Ectodermal cell (in vitro differentiated cells): ENCODE results near the gene FUT2.

Experiments used
- H3K27ac ChIP-seq: 2 replicates; pipeline ENCODE4 v1.7.0; 2013; ENCODE audit warnings: mild to moderate bottlenecking, low read depth, low read length; ENCODE audit not compliant: insufficient read depth, poor library complexity, severe bottlenecking
- H3K27me3 ChIP-seq: 2 replicates; pipeline ENCODE4 v1.7.0; 2013; ENCODE audit warnings: mild to moderate bottlenecking, low read length; ENCODE audit not compliant: insufficient read depth, control insufficient read depth, poor library complexity, severe bottlenecking
- H3K36me3 ChIP-seq: one replicate; pipeline ENCODE4 v1.7.0; 2013; ENCODE audit warnings: low read length; ENCODE audit not compliant: control insufficient read depth, insufficient read depth
- H3K4me1 ChIP-seq: one replicate; pipeline ENCODE4 v1.7.0; 2013; ENCODE audit warnings: low read length; ENCODE audit not compliant: control insufficient read depth, insufficient read depth
- H3K4me3 ChIP-seq: 2 replicates; pipeline ENCODE4 v1.7.0; 2013; ENCODE audit warnings: low read depth, low read length, control low read depth; ENCODE audit not compliant: insufficient read depth
- H3K9me3 ChIP-seq: 2 replicates; pipeline ENCODE4 v1.7.0; 2013; ENCODE audit warnings: mild to moderate bottlenecking, low read length, moderate library complexity; ENCODE audit not compliant: control insufficient read depth
- WGBS, 2 experiments: methylation state at CpG; one replicate each; pipeline ENCODE4 v1.1.7; 2013; ENCODE audit warnings: missing lambda C conversion rate in 2 of 2; 5-methylcytosine and 5-hydroxymethylcytosine counted together

Gene FUT2

DNA sequence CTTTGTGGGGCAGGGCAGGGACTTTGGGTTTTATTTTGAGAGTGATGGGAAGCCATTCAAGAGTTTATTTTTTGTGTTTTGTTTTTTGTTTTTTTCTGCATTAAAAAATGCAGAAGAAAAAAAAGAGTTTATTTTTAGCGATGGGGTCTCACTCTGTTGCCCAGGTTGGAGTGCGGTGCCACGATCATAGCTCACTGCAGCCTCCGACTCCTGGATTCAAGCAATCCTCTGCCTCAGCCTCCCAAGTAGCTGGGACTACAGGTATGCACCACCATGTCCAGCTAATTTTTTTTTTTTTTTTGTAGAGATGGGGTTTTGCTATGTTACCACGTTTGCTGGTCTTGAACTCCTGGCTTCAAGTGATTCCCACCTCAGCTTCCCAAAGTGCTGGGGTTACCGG lies 37.3 kb upstream of the FUT2 start:
- H3K27me3 ChIP-seq: no peaks in the 10 kb centered on the region
- no peak overlapping the region for H3K27ac ChIP-seq
- H3K4me3 ChIP-seq: no peak overlapping the region
- 94 to 96% methylated on average over 6 of the region's 6 CpGs for WGBS, 2 experiments
- H3K4me1 ChIP-seq: no peaks in the 10 kb centered on the region
- H3K36me3 ChIP-seq: no peaks in the 10 kb centered on the region
- H3K9me3 ChIP-seq: no peaks in the 10 kb centered on the region

DNA sequence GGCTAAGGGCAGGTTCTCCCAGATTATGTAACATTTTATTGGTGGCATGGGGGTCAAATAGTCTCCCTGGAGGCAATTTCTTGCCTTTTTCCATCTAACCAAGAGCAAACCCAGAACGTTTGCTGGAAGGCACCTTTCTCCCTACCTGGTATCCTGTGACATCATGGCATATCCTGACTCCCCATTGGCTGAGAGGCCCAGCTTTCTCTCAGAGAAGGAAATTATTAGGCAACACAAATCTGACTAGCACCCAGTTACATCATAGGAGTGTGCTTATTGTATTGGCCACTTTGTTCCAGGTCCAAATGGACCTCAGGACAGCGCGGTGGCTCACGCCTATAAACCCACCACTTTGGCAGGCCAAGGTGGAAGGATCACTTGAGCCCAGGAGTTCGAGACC lies 36.0 kb upstream of the FUT2 start:
- H3K4me1 ChIP-seq: no peaks in the 10 kb centered on the region
- H3K36me3 ChIP-seq: no peaks in the 10 kb centered on the region
- WGBS, 2 experiments: 85 to 87% methylated on average over 5 of the region's 5 CpGs
- H3K27me3 ChIP-seq: no peaks in the 10 kb centered on the region
- no peak overlapping the region for H3K27ac ChIP-seq
- no peak overlapping the region for H3K4me3 ChIP-seq
- no peaks in the 10 kb centered on the region for H3K9me3 ChIP-seq

- no peaks in the 10 kb centered on the region for H3K4me1 ChIP-seq
- no peak overlapping the region for H3K4me3 ChIP-seq
- H3K27me3 ChIP-seq: no peaks in the 10 kb centered on the region
- 92% methylated on average over 35 of the region's 35 CpGs for WGBS, 2 experiments
- no peak overlapping the region for H3K27ac ChIP-seq
- no peaks in the 10 kb centered on the region for H3K36me3 ChIP-seq
- H3K9me3 ChIP-seq: no peaks in the 10 kb centered on the region
These were observed 34.7 kb upstream of the FUT2 start for GRCh38 chr19:48660852-48661710.

DNA sequence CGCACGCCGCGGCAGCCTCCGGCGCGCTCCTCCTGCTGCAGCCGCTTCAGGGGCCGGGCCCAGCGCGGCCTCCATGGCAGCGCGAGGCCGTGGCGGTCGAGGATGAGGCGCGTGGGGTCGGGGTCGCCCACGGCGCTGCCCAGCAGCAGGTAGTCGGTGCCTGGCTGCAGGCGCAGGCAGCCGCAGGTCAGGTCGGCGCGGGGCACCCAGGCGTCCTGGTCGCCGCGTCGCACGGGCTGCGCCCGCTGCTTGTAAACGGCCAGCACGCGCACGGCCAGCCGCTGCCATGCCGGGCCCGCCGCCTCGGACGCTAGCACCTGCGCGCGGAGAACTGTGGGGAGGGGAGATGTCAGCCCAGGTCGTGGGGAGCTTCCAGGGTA lies 34.1 kb upstream of the FUT2 start:
- WGBS, 2 experiments: 96% methylated on average over 50 of the region's 50 CpGs
- Histone ChIP-seq H3K9me3 (no peaks in the 10 kb centered on the region), H3K4me1 (no peaks in the 10 kb centered on the region), H3K27me3 (no peaks in the 10 kb centered on the region), H3K36me3 (no peaks in the 10 kb centered on the region), H3K27ac (no peak overlapping the region), H3K4me3 (no peak overlapping the region)

GRCh38 chr19:48663667-48664066 lies 32.1 kb upstream of the FUT2 start:
- no peaks in the 10 kb centered on the region for H3K9me3 ChIP-seq
- H3K36me3 ChIP-seq: no peaks in the 10 kb centered on the region
- no peaks in the 10 kb centered on the region for H3K27me3 ChIP-seq
- H3K4me1 ChIP-seq: no peaks in the 10 kb centered on the region
- no peak overlapping the region for H3K4me3 ChIP-seq
- WGBS, 2 experiments: 90 to 94% methylated on average over 4 of the region's 4 CpGs
- no peak overlapping the region for H3K27ac ChIP-seq

DNA sequence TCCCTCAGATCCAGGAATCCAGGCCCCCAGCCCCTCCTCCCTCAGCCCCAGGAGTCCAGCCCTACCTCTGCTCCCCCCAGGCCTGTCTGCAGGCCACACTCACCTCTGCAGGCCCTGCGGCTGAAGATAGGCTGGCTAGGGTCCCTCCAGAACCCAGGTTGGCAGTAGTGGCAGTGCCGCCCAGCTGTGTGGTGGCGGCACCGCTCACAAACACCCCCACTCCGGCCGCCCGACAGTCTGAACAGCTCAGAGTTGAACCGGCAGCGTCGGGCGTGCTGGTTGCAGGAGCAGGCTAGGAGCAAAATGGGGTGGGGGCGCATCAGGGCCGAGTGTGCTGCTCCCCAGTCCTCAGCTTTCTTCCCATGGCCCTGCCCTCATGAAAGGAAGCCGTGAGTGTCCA lies 31.3 kb upstream of the FUT2 start:
- WGBS, 2 experiments: 82 to 89% methylated on average over 14 of the region's 14 CpGs
- Histone ChIP-seq H3K36me3 (no peaks in the 10 kb centered on the region), H3K27ac (no peak overlapping the region)

DNA sequence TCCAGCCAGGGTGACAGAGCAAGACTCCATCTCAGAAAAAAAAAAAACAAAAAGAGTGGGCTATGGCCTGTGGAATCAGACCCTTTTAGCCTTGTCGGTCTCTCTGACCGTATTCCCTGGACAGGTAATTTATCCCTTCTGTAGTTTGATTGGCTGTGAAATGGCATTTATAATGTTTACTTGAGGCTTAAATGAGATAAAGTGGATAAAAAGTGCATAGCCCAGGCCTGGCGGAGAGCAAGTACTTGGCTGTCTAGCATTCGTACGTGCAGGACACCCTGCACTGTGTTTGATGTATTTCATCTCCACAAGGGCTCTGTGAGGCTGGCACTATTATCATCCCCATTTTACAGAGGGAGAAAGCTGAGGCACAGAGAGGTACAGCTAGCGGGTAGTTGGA lies 30.0 kb upstream of the FUT2 start:
- WGBS, 2 experiments: 93 to 97% methylated on average over 6 of the region's 6 CpGs
- Histone ChIP-seq H3K4me3 (no peak overlapping the region), H3K4me1 (peaks cover 4% of the 10 kb centered on the region), H3K9me3 (no peaks in the 10 kb centered on the region), H3K27ac (no peak overlapping the region), H3K36me3 (no peaks in the 10 kb centered on the region), H3K27me3 (no peaks in the 10 kb centered on the region)

More for the DNA sequence above, 31.3 kb upstream of the FUT2 start:
- Histone ChIP-seq H3K4me1 (no peaks in the 10 kb centered on the region), H3K9me3 (no peaks in the 10 kb centered on the region), H3K4me3 (no peak overlapping the region), H3K27me3 (no peaks in the 10 kb centered on the region)

GRCh38 chr19:48668332-48668731 lies 27.4 kb upstream of the FUT2 start:
- Histone ChIP-seq H3K4me3 (no peak overlapping the region), H3K36me3 (no peaks in the 10 kb centered on the region), H3K4me1 (peaks cover 12% of the 10 kb centered on the region), H3K27ac (no peak overlapping the region), H3K27me3 (no peaks in the 10 kb centered on the region), H3K9me3 (no peaks in the 10 kb centered on the region)
- 91 to 94% methylated on average over 3 of the region's 3 CpGs for WGBS, 2 experiments

DNA sequence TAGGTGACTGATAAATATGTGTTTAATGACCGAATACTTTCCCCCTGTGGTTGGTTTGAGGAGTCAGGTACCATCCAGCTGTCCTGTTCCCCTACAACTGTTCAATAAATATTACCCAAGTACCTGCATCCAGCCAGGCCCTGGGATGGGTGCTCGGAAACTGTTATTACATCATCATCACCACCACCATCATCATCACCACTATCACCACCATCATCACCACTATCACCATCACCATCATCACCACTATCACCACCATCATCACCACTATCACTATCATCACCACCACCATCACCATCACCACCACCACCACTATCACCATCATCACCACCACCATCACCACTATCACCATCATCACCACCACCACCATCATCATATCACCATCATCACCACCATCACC lies 27.0 kb upstream of the FUT2 start:
- Histone ChIP-seq H3K4me1 (peaks cover 17% of the 10 kb centered on the region), H3K9me3 (no peaks in the 10 kb centered on the region), H3K36me3 (no peaks in the 10 kb centered on the region), H3K27me3 (peaks cover 3% of the 10 kb centered on the region), H3K4me3 (no peak overlapping the region), H3K27ac (no peak overlapping the region)
- WGBS, 2 experiments: 85 to 90% methylated on average over 2 of the region's 2 CpGs

DNA sequence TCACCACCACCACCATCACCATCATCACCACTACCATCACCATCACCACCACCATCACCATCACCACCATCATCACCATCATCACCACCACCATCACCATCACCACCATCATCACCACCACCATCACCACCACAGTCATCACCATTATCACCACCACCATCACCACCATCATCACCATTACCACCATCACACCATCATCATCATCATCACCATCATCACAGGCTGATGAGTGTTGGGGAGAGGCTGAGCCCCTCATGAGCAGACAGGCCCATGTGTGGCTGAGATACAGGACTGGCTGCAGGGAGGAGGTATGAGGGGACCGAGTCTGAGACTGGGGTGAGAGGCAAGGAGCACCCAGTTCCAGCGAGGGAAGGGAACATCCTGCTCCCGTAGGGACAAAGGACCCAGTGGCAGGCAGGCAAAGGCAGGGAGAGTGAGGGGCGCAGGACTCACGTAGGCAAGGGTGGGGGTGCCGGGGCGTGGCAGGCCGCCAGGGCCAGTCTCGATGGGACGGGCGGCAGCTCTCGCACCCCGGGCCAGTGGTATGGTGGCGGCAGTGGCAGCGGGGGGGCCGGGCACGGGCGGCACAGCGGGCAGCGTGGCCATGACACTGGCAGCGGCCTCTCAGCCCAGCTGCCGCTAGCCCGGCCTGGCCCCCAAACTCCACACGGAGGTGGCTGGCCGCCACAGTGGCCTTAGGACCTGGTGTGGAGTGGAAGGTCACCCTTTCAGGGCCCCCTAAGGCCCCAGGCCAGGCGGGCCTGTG lies 25.7 kb upstream of the FUT2 start:
- WGBS, 2 experiments: 95 to 96% methylated on average over 26 of the region's 26 CpGs
- peaks cover 4% of the 10 kb centered on the region for H3K27me3 ChIP-seq
- no peaks in the 10 kb centered on the region for H3K36me3 ChIP-seq
- no peak overlapping the region for H3K4me3 ChIP-seq
- H3K9me3 ChIP-seq: no peaks in the 10 kb centered on the region
- H3K27ac ChIP-seq: no peak overlapping the region
- peaks cover 29% of the 10 kb centered on the region for H3K4me1 ChIP-seq
